ENCODE results near the gene C14orf93.

GRCh38 chr14:23055621-23056144 is 45.7 kb upstream of the C14orf93 start:
- TF ChIP-seq CTCF (IDR thresholded peaks at IDR 0.05) (no peak), ZFX (IDR thresholded peaks at IDR 0.05; ENCODE audit: borderline replicate concordance) (no peak)

Measured in 22Rv1 (cell line).